PC-9 (cell line): ENCODE data around the gene NDUFS6. TPM values are rescaled to one million over a fixed set of nuclear protein-coding genes. Genes with fewer than 3 reads are reported as not detected.

Source experiments
- BruUV-seq: library from RNA; stranded (reverse); fragments of 400-500 nt; replicated peaks from 2 replicates; lab custom pipeline; 2021; lab: Mats Ljungman, UMichigan
- CTCF ChIA-PET: fragments of 300-600 bp; sonication (Branson Sonifier 250); formaldehyde crosslinking; loops from one replicate; lab custom pipeline; 2022; ENCODE audit warnings: antibody characterized with exemption; lab: Charles Lee
- POLR2A ChIA-PET: fragments of 300-600 bp; sonication (Branson Sonifier 250); formaldehyde crosslinking; loops from one replicate; lab custom pipeline; 2022; ENCODE audit warnings: antibody characterized with exemption; ENCODE audit not compliant: unreplicated experiment; lab: Charles Lee
- DNase-seq, 2 experiments: peaks; one replicate each; pipeline versions ENCODE4 v3.0.0 to v3.0.0-alpha.2; 2015 to 2022; ENCODE audit warnings: mixed read lengths in 1 of 2
- H2AFZ ChIP-seq: fragments of 200-600 bp; sonication (generic); 2 replicates; pipeline ENCODE4 v1.8.1; 2017; ENCODE audit warnings: antibody characterized with exemption
- H3F3A ChIP-seq: fragments of 200-600 bp; sonication (generic); 2 replicates; pipeline ENCODE4 v1.8.1; 2017; ENCODE audit warnings: antibody characterized with exemption, mild to moderate bottlenecking, low read depth; ENCODE audit not compliant: insufficient read depth
- H3K27ac ChIP-seq: fragments of 200-600 bp; sonication (generic); 2 replicates; pipeline ENCODE4 v1.6.1; 2016; ENCODE audit warnings: mixed run types
- H3K27me3 ChIP-seq: fragments of 200-600 bp; sonication (generic); 2 replicates; pipeline ENCODE4 v1.6.1; 2016; ENCODE audit warnings: low read depth, mixed run types; ENCODE audit not compliant: insufficient read depth
- H3K36me3 ChIP-seq: fragments of 200-600 bp; sonication (generic); 2 replicates; pipeline ENCODE4 v1.6.1; 2016; ENCODE audit warnings: low read depth, mixed run types
- H3K4me1 ChIP-seq: fragments of 200-600 bp; sonication (generic); replicated peaks from 2 replicates; pipeline ENCODE4 v1.6.1; 2016; ENCODE audit warnings: mixed run types; ENCODE audit not compliant: insufficient read depth
- H3K4me2 ChIP-seq: fragments of 200-600 bp; sonication (generic); 2 replicates; pipeline ENCODE4 v1.6.1; 2017; ENCODE audit warnings: mixed run types
- H3K4me3 ChIP-seq: fragments of 200-600 bp; sonication (generic); 2 replicates; pipeline ENCODE4 v1.6.1; 2016; ENCODE audit warnings: mixed run types
- H3K79me2 ChIP-seq: fragments of 200-600 bp; sonication (generic); 2 replicates; pipeline ENCODE4 v1.6.1; 2017; ENCODE audit warnings: low read depth, mixed run types
- H3K9me2 ChIP-seq: fragments of 200-600 bp; sonication (generic); 2 replicates; pipeline ENCODE4 v1.8.1; 2017; ENCODE audit warnings: mild to moderate bottlenecking; ENCODE audit not compliant: insufficient read depth
- H3K9me3 ChIP-seq: fragments of 200-600 bp; sonication (generic); 2 replicates; pipeline ENCODE4 v1.8.1; 2016; ENCODE audit warnings: low read depth; ENCODE audit not compliant: insufficient read depth
- H4K20me1 ChIP-seq: fragments of 200-600 bp; sonication (generic); 2 replicates; pipeline ENCODE4 v1.8.1; 2017; ENCODE audit not compliant: insufficient read depth
- EZH2 ChIP-seq: fragments of 200-600 bp; sonication (generic); IDR thresholded peaks from 2 replicates; pipeline ENCODE4 v1.8.0; 2017; ENCODE audit warnings: antibody characterized with exemption, low read depth
- intact Hi-C: fragments of 100-400 bp; cut with micrococcal nuclease; formaldehyde crosslinking; loops from one replicate; pipeline ENCODE4 v1.10.0; 2022; ENCODE audit not compliant: unreplicated experiment
- total RNA-seq: library from RNA; stranded (reverse); gene quantifications from 2 replicates; pipeline ENCODE4 v1.2.3, GENCODE V29; 2021
- TF ChIP-seq, protein P1 (sequence below): fragments of 200-600 bp; sonication (generic); conservative IDR thresholded peaks from 2 replicates; pipeline ENCODE4 v1.6.1; 2017; ENCODE audit warnings: mixed run types, antibody characterized with exemption, mild to moderate bottlenecking, moderate library complexity

NDUFS6 gene
- total RNA-seq, 1 experiment from 2014 or later = 153 TPM

- Histone ChIP-seq H3K4me2 (no peak overlapping the region), H3K79me2 (no peaks in the 10 kb centered on the region), H2AFZ (no peak overlapping the region), H3K4me3 (no peak overlapping the region), H3K36me3 (no peaks in the 10 kb centered on the region), H3F3A (no peaks in the 10 kb centered on the region), H3K4me1 (no peaks in the 10 kb centered on the region), H3K9me3 (no peaks in the 10 kb centered on the region), H4K20me1 (no peaks in the 10 kb centered on the region), H3K27ac (no peak overlapping the region), H3K27me3 (peaks cover 92% of the 10 kb centered on the region), H3K9me2 (no peaks in the 10 kb centered on the region)
- intact Hi-C loops = no loop called here
- ChIA-PET CTCF (no interaction called here), POLR2A (no interaction called here)
- no TSS peak for BruUV-seq
- TF ChIP-seq, protein P1, sequence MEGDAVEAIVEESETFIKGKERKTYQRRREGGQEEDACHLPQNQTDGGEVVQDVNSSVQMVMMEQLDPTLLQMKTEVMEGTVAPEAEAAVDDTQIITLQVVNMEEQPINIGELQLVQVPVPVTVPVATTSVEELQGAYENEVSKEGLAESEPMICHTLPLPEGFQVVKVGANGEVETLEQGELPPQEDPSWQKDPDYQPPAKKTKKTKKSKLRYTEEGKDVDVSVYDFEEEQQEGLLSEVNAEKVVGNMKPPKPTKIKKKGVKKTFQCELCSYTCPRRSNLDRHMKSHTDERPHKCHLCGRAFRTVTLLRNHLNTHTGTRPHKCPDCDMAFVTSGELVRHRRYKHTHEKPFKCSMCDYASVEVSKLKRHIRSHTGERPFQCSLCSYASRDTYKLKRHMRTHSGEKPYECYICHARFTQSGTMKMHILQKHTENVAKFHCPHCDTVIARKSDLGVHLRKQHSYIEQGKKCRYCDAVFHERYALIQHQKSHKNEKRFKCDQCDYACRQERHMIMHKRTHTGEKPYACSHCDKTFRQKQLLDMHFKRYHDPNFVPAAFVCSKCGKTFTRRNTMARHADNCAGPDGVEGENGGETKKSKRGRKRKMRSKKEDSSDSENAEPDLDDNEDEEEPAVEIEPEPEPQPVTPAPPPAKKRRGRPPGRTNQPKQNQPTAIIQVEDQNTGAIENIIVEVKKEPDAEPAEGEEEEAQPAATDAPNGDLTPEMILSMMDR = no peak
- TF ChIP-seq EZH2 = no peak
- DNase-seq = no peak
These were observed 54.4 kb downstream of the NDUFS6 start for GRCh38 chr5:1855596-1855995.

DNA sequence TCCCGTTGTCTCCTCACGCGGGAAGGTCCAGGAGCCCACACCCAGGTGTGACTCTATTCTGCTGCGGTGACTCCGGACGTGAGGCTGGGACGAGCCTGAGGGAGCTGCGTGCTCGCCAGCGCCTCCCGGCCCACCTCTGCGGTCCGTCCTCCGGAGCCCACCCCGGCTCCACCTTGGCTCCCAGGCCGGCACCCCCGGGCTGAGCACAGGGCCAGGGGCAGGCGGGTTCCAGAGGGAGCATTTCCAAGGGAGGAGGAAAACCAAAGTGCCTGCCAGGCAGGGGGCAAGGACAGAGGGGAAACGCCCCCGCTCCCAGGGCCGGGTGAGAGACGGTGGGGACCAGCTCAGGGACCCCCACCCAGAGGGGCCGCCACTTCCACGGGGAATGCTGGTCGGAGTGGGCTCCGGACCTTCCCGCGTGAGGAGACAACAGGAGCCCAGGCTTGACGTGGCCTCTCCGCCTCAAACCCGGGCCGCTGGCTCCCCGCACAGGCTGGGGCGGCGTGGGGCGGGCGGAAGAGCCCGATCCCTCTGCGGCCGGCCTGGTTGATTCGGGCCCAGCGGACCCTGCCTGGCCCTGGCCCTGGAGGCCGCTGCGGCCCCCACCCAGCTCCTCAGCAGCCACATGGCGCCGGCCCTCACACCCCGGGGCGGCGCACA is 55.5 kb downstream of the NDUFS6 start:
- intact Hi-C loops = no loop called here
- TF ChIP-seq EZH2 = no peak
- TF ChIP-seq, protein P1 = no peak
- no peak for DNase-seq
- Histone ChIP-seq H3K4me3 (no peak overlapping the region), H2AFZ (no peak overlapping the region), H4K20me1 (no peaks in the 10 kb centered on the region), H3K4me2 (no peak overlapping the region), H3F3A (no peaks in the 10 kb centered on the region), H3K27ac (no peak overlapping the region), H3K4me1 (no peaks in the 10 kb centered on the region), H3K9me2 (no peaks in the 10 kb centered on the region), H3K27me3 (peaks cover 92% of the 10 kb centered on the region), H3K36me3 (no peaks in the 10 kb centered on the region), H3K79me2 (no peaks in the 10 kb centered on the region), H3K9me3 (no peaks in the 10 kb centered on the region)
- ChIA-PET POLR2A (no interaction called here), CTCF (no interaction called here)
- BruUV-seq = no TSS peak

DNA sequence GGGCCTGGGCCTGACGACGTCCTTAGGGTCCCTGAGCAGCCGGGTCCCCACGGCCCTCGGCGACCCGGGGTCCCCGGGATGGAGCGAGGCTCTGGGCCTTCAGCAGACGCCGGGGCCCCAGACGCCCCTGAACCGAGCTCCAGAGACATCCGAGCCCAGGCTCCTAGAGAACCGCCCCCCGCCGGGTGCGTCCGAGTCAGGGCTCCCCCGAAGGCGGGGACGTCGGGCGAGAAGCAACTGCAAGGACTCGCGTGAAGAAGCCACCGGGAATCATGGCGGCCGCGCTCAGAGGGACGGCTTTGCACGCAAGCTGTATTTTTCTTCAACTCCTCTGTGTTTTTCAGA is 56.0 kb downstream of the NDUFS6 start:
- H3K9me3 ChIP-seq = no peaks in the 10 kb centered on the region
- intact Hi-C loops = no loop called here
- H3K27me3 ChIP-seq = peaks cover 94% of the 10 kb centered on the region
- POLR2A ChIA-PET = no interaction called here
- no peak for DNase-seq
- H3F3A ChIP-seq = no peaks in the 10 kb centered on the region
- no peaks in the 10 kb centered on the region for H3K4me1 ChIP-seq
- BruUV-seq = no TSS peak
- no peak overlapping the region for H3K4me2 ChIP-seq
- no peaks in the 10 kb centered on the region for H4K20me1 ChIP-seq
- CTCF ChIA-PET = no interaction called here
- H2AFZ ChIP-seq = no peak overlapping the region
- H3K9me2 ChIP-seq = no peaks in the 10 kb centered on the region
- H3K4me3 ChIP-seq = no peak overlapping the region
- no peaks in the 10 kb centered on the region for H3K36me3 ChIP-seq
- H3K27ac ChIP-seq = no peak overlapping the region
- TF ChIP-seq, protein P1 = no peak
- TF ChIP-seq EZH2 = no peak
- H3K79me2 ChIP-seq = no peaks in the 10 kb centered on the region
